ENCODE results near the gene NR2C1. TPM values are rescaled to one million over a fixed set of nuclear protein-coding genes. Genes with fewer than 3 reads are reported as not detected.

NR2C1 gene
- total and polyA plus RNA-seq, 2 donors (not counting 1 experiment from before 2014, with no cell fraction given): 31.2 to 53.9 TPM

DNA sequence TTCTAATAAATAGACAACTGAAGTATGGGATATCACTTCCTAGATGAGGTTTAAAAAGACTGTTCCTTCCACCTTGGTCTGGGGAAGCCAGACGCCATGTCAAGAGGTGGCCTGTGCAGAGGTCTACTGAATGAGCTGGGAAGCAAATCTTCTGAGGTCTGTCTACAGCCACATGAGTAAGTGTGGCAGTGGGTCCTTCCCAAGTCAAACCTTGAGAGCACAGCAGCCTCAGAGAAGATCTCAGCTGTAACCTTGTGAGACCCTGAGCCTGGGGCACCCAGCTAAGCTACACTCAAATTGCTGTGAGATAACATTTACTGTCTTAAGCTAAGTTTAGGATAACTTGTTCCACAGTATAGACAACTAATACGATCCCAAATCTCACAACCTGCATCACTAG lies 90.1 kb downstream of the NR2C1 start:
- intact Hi-C loops (cut with micrococcal nuclease): no loop called here
- Histone ChIP-seq H3K79me2 (ENCODE audit: control insufficient read depth, insufficient read depth, low read length) (peaks cover 22% of the 10 kb centered on the region), H3K4me3 (ENCODE audit: control extremely low read depth in 1 of 5, extremely low read depth in 1 of 5, insufficient read depth in 1 of 5, low read depth in 2 of 5, low read length in 4 of 5) (no peak overlapping the region), H3K4me1 (ENCODE audit: control insufficient read depth in 2 of 2, insufficient read depth in 2 of 2, low read length in 2 of 2) (no peaks in the 10 kb centered on the region), H2AFZ (ENCODE audit: insufficient read depth, low read depth, low read length, poor library complexity, severe bottlenecking) (no peak overlapping the region), H3K27ac (ENCODE audit: low read length in 2 of 2) (no peak overlapping the region), H3K36me3 (replicated peaks in 1 of 2; ENCODE audit: control extremely low read depth in 1 of 2, control insufficient read depth in 1 of 2, extremely low read depth in 1 of 2, insufficient read depth in 2 of 2, low read length in 1 of 2) (peaks cover 3 to 31% of the 10 kb centered on the region in 2 experiments), H3K27me3 (replicated peaks in 1 of 4; ENCODE audit: control extremely low read depth in 1 of 4, control insufficient read depth in 3 of 4, insufficient read depth in 4 of 4, low read length in 3 of 4) (no peaks in the 10 kb centered on the region), H3K9ac (ENCODE audit: low read length) (no peak overlapping the region), H3K4me2 (replicated peaks; ENCODE audit: low read depth, low read length, poor library complexity, severe bottlenecking) (no peak overlapping the region), H4K20me1 (ENCODE audit: control insufficient read depth, insufficient read depth, low read length, poor library complexity, severe bottlenecking) (peaks cover 10% of the 10 kb centered on the region), H3K9me3 (ENCODE audit: control extremely low read depth in 1 of 3, control insufficient read depth in 2 of 3, insufficient read depth in 1 of 3, low read length in 2 of 3) (no peaks in the 10 kb centered on the region)
- ChIA-PET CTCF (no interaction called here), POLR2A (no interaction called here)
- Mint-ChIP-seq H3K27me3 (no peaks in the 10 kb centered on the region), H3K4me1 (peaks cover 9% of the 10 kb centered on the region), H3K9me3 (ENCODE audit: insufficient read depth) (no peaks in the 10 kb centered on the region), H3K27ac (no peak overlapping the region), H3K4me3 (no peak overlapping the region)
- WGBS (ENCODE audit: insufficient coverage): 100% methylated on average over 2 of the region's 2 CpGs
- DNase-seq (no peak), ATAC-seq (ENCODE audit: low read depth) (no peak)
- TF ChIP-seq, protein P1, sequence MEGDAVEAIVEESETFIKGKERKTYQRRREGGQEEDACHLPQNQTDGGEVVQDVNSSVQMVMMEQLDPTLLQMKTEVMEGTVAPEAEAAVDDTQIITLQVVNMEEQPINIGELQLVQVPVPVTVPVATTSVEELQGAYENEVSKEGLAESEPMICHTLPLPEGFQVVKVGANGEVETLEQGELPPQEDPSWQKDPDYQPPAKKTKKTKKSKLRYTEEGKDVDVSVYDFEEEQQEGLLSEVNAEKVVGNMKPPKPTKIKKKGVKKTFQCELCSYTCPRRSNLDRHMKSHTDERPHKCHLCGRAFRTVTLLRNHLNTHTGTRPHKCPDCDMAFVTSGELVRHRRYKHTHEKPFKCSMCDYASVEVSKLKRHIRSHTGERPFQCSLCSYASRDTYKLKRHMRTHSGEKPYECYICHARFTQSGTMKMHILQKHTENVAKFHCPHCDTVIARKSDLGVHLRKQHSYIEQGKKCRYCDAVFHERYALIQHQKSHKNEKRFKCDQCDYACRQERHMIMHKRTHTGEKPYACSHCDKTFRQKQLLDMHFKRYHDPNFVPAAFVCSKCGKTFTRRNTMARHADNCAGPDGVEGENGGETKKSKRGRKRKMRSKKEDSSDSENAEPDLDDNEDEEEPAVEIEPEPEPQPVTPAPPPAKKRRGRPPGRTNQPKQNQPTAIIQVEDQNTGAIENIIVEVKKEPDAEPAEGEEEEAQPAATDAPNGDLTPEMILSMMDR (IDR thresholded peaks at IDR 0.05): no peak
- no peak for TF ChIP-seq EZH2 (IDR thresholded peaks at IDR 0.05; ENCODE audit: borderline replicate concordance, insufficient read depth, low read depth, low read length, poor library complexity, severe bottlenecking)

DNA sequence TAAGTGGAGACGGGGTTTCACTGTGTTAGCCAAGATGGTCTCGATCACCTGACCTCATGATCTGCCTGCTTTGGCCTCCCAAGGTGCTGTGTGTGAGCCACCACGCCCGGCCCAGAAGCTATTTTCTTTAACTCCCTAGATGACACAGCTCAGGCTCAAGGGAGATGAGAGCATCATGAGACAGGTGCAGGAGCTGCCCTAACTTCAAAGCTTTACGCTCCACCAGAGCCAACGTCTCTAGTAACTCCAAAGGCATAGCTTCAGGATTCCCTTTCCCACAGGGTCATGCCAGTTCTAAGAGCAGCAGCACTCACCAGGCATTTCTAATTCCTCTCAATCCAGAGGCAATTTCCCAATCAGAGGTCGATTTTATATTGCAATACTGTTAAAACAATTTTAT lies 91.0 kb downstream of the NR2C1 start:
- WGBS (ENCODE audit: insufficient coverage): 72% methylated on average over 5 of the region's 7 CpGs
- H4K20me1 ChIP-seq (ENCODE audit: control insufficient read depth, insufficient read depth, low read length, poor library complexity, severe bottlenecking): peaks cover 15% of the 10 kb centered on the region
- ATAC-seq (ENCODE audit: low read depth) (no peak), DNase-seq (no peak)
- TF ChIP-seq, protein P1 (IDR thresholded peaks at IDR 0.05): no peak
- no peak for TF ChIP-seq EZH2 (IDR thresholded peaks at IDR 0.05; ENCODE audit: borderline replicate concordance, insufficient read depth, low read depth, low read length, poor library complexity, severe bottlenecking)
- ChIA-PET POLR2A (no interaction called here), CTCF (interaction anchor here (0.7 to 1.1 kb wide), 3 partner anchors 9 to 272 kb away, joined by 3 to 4 read pairs (median 3); no protein-coding TSS in a partner anchor)
- no peaks in the 10 kb centered on the region for H3K9me3 ChIP-seq (ENCODE audit: control extremely low read depth in 1 of 3, control insufficient read depth in 2 of 3, insufficient read depth in 1 of 3, low read length in 2 of 3)
- no peak overlapping the region for H3K27ac Mint-ChIP-seq
- no peak overlapping the region for H3K9ac ChIP-seq (ENCODE audit: low read length)
- no peaks in the 10 kb centered on the region for H3K9me3 Mint-ChIP-seq (ENCODE audit: insufficient read depth)
- H2AFZ ChIP-seq (ENCODE audit: insufficient read depth, low read depth, low read length, poor library complexity, severe bottlenecking): no peak overlapping the region
- no peaks in the 10 kb centered on the region for H3K27me3 ChIP-seq (replicated peaks in 1 of 4; ENCODE audit: control extremely low read depth in 1 of 4, control insufficient read depth in 3 of 4, insufficient read depth in 4 of 4, low read length in 3 of 4)
- no peak overlapping the region for H3K27ac ChIP-seq (ENCODE audit: low read length in 2 of 2)
- peaks cover 5% of the 10 kb centered on the region for H3K4me1 Mint-ChIP-seq
- intact Hi-C loops (cut with micrococcal nuclease): no loop called here
- H3K79me2 ChIP-seq (ENCODE audit: control insufficient read depth, insufficient read depth, low read length): peaks cover 22% of the 10 kb centered on the region
- H3K4me1 ChIP-seq (ENCODE audit: control insufficient read depth in 2 of 2, insufficient read depth in 2 of 2, low read length in 2 of 2): no peaks in the 10 kb centered on the region
- H3K27me3 Mint-ChIP-seq: no peaks in the 10 kb centered on the region
- peaks cover 3 to 26% of the 10 kb centered on the region in 2 experiments for H3K36me3 ChIP-seq (replicated peaks in 1 of 2; ENCODE audit: control extremely low read depth in 1 of 2, control insufficient read depth in 1 of 2, extremely low read depth in 1 of 2, insufficient read depth in 2 of 2, low read length in 1 of 2)
- no peak overlapping the region for H3K4me3 Mint-ChIP-seq
- no peak overlapping the region for H3K4me2 ChIP-seq (replicated peaks; ENCODE audit: low read depth, low read length, poor library complexity, severe bottlenecking)
- no peak overlapping the region for H3K4me3 ChIP-seq (ENCODE audit: control extremely low read depth in 1 of 5, extremely low read depth in 1 of 5, insufficient read depth in 1 of 5, low read depth in 2 of 5, low read length in 4 of 5)
